ENCODE measurements around the gene CCDC51. TPM values are rescaled to one million over a fixed set of nuclear protein-coding genes. Genes with fewer than 3 reads are reported as not detected.
"Not testable (repeated sequence)": the region's sequence is repeated elsewhere in the genome, so short reads cannot be mapped to it uniquely, and the experiment has no call there.

CCDC51 gene
- total RNA-seq, 1 donor: 17.4 TPM

- H3K4me1 ChIP-seq (ENCODE audit: insufficient read depth, low read length): peaks cover 12% of the 10 kb centered on the region
- no peak for TF ChIP-seq CTCF (IDR thresholded peaks at IDR 0.05; ENCODE audit: extremely low read depth, low read depth, low read length)
Measured at GRCh38 chr3:48474619-48475018, 34.7 kb upstream of the CCDC51 start.

GRCh38 chr3:48474031-48474430, 34.1 kb upstream of the CCDC51 start:
- not testable (repeated sequence) for H3K36me3 ChIP-seq (ENCODE audit: insufficient read depth, low read length); H3K27me3 ChIP-seq (ENCODE audit: insufficient read depth, low read length); H3K9me3 ChIP-seq (ENCODE audit: low read depth, low read length); H4K20me1 ChIP-seq (ENCODE audit: insufficient read depth, low read length); H3K4me3 ChIP-seq (ENCODE audit: insufficient read depth, low read length); H2AFZ ChIP-seq (ENCODE audit: low read length); H3K4me2 ChIP-seq (ENCODE audit: insufficient read depth, low read length); DNase-seq (ENCODE audit: insufficient read length, low spot score, missing footprints); H3K27ac ChIP-seq (ENCODE audit: low read depth, low read length)
- Histone ChIP-seq H3K79me2 (ENCODE audit: insufficient read depth, low read length) (peaks cover 31% of the 10 kb centered on the region), H3K4me1 (ENCODE audit: insufficient read depth, low read length) (peaks cover 12% of the 10 kb centered on the region)

More at GRCh38 chr3:48474619-48475018, 34.7 kb upstream of the CCDC51 start:
- H3K9me3 ChIP-seq (ENCODE audit: low read depth, low read length): no peaks in the 10 kb centered on the region
- H3K79me2 ChIP-seq (ENCODE audit: insufficient read depth, low read length): peaks cover 25% of the 10 kb centered on the region
- H2AFZ ChIP-seq (ENCODE audit: low read length): no peak overlapping the region
- peaks cover 4% of the 10 kb centered on the region for H4K20me1 ChIP-seq (ENCODE audit: insufficient read depth, low read length)
- DNase-seq (ENCODE audit: insufficient read length, low spot score, missing footprints): peak; percentile 55
- H3K4me3 ChIP-seq (ENCODE audit: insufficient read depth, low read length): no peak overlapping the region
- peaks cover 6% of the 10 kb centered on the region for H3K36me3 ChIP-seq (ENCODE audit: insufficient read depth, low read length)
- H3K27ac ChIP-seq (ENCODE audit: low read depth, low read length): no peak overlapping the region
- H3K27me3 ChIP-seq (ENCODE audit: insufficient read depth, low read length): no peaks in the 10 kb centered on the region
- no peak overlapping the region for H3K4me2 ChIP-seq (ENCODE audit: insufficient read depth, low read length)

GRCh38 chr3:48473617-48473952, 33.7 kb upstream of the CCDC51 start:
- Histone ChIP-seq H4K20me1 (ENCODE audit: insufficient read depth, low read length) (peaks cover 4% of the 10 kb centered on the region), H3K4me2 (ENCODE audit: insufficient read depth, low read length) (peak overlapping the region; percentile 75), H2AFZ (ENCODE audit: low read length) (peak overlapping the region; percentile 80), H3K4me1 (ENCODE audit: insufficient read depth, low read length) (peaks cover 12% of the 10 kb centered on the region), H3K36me3 (ENCODE audit: insufficient read depth, low read length) (peaks cover 8% of the 10 kb centered on the region), H3K79me2 (ENCODE audit: insufficient read depth, low read length) (peaks cover 36% of the 10 kb centered on the region), H3K9me3 (ENCODE audit: low read depth, low read length) (no peaks in the 10 kb centered on the region), H3K4me3 (ENCODE audit: insufficient read depth, low read length) (no peak overlapping the region), H3K27me3 (ENCODE audit: insufficient read depth, low read length) (no peaks in the 10 kb centered on the region), H3K27ac (ENCODE audit: low read depth, low read length) (peak overlapping the region; percentile 90)
- no peak for DNase-seq (ENCODE audit: insufficient read length, low spot score, missing footprints)
- no peak for TF ChIP-seq CTCF (IDR thresholded peaks at IDR 0.05; ENCODE audit: extremely low read depth, low read depth, low read length)

GRCh38 chr3:48472923-48473616, 33.2 kb upstream of the CCDC51 start:
- H2AFZ ChIP-seq (ENCODE audit: low read length): peak overlapping the region; percentile 80
- peaks cover 12% of the 10 kb centered on the region for H3K4me1 ChIP-seq (ENCODE audit: insufficient read depth, low read length)
- TF ChIP-seq CTCF (IDR thresholded peaks at IDR 0.05; ENCODE audit: extremely low read depth, low read depth, low read length): peak; percentile 36
- H3K4me3 ChIP-seq (ENCODE audit: insufficient read depth, low read length): peak overlapping the region; percentile 76
- peak overlapping the region; percentile 75 for H3K4me2 ChIP-seq (ENCODE audit: insufficient read depth, low read length)
- H3K36me3 ChIP-seq (ENCODE audit: insufficient read depth, low read length): peaks cover 14% of the 10 kb centered on the region
- peak overlapping the region; percentile 90 for H3K27ac ChIP-seq (ENCODE audit: low read depth, low read length)
- H4K20me1 ChIP-seq (ENCODE audit: insufficient read depth, low read length): peaks cover 4% of the 10 kb centered on the region
- peak; percentile 99 for DNase-seq (ENCODE audit: insufficient read length, low spot score, missing footprints)
- no peaks in the 10 kb centered on the region for H3K9me3 ChIP-seq (ENCODE audit: low read depth, low read length)
- H3K27me3 ChIP-seq (ENCODE audit: insufficient read depth, low read length): no peaks in the 10 kb centered on the region
- H3K79me2 ChIP-seq (ENCODE audit: insufficient read depth, low read length): peaks cover 41% of the 10 kb centered on the region
